Mesenteric fat pad (tissue), 1 donor: ENCODE measurements around the gene LNX1. TPM values are rescaled to one million over a fixed set of nuclear protein-coding genes. Genes with fewer than 3 reads are reported as not detected.

ENCODE experiments used
- total RNA-seq: library from RNA; stranded (reverse); fragmentation: NEBNext Ultra II Directional; extraction: Animal tissue kit (Norgen Biotek cat#: 25700); gene quantifications from one replicate; pipeline ENCODE4 v1.2.1, GENCODE V29; 2021
- donor health status: DM: yes; HTN: yes; CAD: no.

LNX1 gene
- total RNA-seq, 1 donor from 2014 or later, result 20.7 TPM

Other genes starting within 250 kb of the LNX1 start
- gene SCFD2, start 225.4 kb downstream of the LNX1 start, total RNA-seq, result 23.3 TPM
- 33.2 TPM for gene FIP1L1, start 213.8 kb downstream of the LNX1 start, total RNA-seq